GM12865 (cell line): ENCODE data around the gene ARF3.

Experiments
- DNase-seq: peaks from one replicate; pipeline ENCODE4 v3.0.0; 2010; ENCODE audit warnings: low read depth
- H3K4me3 ChIP-seq: 2 replicates; pipeline ENCODE4 v1.5.1; 2011; ENCODE audit warnings: mild to moderate bottlenecking, low read depth, low read length, control low read depth
- TF ChIP-seq, protein P1 (sequence below): IDR thresholded peaks from 2 replicates; pipeline ENCODE4 v1.5.1; 2011; ENCODE audit warnings: low read length, control low read depth, low read depth, inconsistent platforms; ENCODE audit not compliant: insufficient read depth; ENCODE audit errors: missing control alignments

The ARF3 gene

DNA sequence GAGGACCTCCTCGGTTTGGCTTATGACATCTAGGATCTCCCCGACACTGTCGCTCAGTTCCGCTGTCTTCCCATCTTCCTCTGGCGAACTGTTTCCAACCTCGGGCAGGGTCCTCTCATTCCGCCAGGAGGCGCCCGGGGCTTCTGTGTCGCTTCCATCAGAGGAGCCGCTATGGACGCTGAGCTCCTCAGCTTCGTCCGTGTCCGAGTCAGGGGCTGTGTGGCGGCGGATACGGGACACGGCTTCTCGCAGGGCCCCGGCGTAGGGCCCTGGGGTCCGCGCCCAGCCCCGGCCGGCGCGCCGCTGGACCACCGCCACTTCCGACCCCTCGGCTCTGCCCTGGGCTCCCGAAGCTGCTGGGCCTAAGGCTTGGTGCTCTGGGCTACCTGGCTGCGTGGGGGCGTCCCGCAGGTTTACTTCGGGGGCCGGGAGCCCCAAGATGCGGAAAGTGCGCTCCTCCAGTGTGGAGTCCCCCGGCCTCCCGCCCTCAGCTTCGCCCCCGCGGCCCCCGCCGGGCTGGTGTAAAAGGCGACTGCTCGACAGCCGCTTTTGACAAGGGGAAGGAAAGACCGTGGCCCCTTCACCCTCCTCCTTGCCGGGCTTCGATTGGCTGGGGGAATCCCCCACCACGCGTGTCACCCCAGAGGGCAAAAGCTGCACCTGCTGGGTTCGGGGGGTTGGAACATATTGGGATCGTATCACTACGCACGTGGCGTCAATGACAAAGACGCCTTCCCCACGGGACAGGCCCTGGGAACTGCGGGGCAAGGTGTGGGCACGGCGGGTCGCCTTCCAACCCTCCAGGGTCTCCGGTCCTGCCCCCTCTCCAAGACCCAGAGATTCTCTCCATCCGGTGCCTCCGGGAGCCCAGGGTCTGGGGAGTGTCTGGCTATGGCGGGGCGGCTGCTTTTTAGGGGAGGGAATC, 39.8 kb upstream of the ARF3 start:
- peak overlapping the region; percentile 71 for H3K4me3 ChIP-seq
- TF ChIP-seq, protein P1, sequence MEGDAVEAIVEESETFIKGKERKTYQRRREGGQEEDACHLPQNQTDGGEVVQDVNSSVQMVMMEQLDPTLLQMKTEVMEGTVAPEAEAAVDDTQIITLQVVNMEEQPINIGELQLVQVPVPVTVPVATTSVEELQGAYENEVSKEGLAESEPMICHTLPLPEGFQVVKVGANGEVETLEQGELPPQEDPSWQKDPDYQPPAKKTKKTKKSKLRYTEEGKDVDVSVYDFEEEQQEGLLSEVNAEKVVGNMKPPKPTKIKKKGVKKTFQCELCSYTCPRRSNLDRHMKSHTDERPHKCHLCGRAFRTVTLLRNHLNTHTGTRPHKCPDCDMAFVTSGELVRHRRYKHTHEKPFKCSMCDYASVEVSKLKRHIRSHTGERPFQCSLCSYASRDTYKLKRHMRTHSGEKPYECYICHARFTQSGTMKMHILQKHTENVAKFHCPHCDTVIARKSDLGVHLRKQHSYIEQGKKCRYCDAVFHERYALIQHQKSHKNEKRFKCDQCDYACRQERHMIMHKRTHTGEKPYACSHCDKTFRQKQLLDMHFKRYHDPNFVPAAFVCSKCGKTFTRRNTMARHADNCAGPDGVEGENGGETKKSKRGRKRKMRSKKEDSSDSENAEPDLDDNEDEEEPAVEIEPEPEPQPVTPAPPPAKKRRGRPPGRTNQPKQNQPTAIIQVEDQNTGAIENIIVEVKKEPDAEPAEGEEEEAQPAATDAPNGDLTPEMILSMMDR = peak; percentile 81
- DNase-seq = peak; percentile 77

GRCh38 chr12:48995086-48995879, 38.0 kb upstream of the ARF3 start:
- peak; percentile 59 for DNase-seq
- no peak overlapping the region for H3K4me3 ChIP-seq
- TF ChIP-seq, protein P1 = peak; percentile 82

DNA sequence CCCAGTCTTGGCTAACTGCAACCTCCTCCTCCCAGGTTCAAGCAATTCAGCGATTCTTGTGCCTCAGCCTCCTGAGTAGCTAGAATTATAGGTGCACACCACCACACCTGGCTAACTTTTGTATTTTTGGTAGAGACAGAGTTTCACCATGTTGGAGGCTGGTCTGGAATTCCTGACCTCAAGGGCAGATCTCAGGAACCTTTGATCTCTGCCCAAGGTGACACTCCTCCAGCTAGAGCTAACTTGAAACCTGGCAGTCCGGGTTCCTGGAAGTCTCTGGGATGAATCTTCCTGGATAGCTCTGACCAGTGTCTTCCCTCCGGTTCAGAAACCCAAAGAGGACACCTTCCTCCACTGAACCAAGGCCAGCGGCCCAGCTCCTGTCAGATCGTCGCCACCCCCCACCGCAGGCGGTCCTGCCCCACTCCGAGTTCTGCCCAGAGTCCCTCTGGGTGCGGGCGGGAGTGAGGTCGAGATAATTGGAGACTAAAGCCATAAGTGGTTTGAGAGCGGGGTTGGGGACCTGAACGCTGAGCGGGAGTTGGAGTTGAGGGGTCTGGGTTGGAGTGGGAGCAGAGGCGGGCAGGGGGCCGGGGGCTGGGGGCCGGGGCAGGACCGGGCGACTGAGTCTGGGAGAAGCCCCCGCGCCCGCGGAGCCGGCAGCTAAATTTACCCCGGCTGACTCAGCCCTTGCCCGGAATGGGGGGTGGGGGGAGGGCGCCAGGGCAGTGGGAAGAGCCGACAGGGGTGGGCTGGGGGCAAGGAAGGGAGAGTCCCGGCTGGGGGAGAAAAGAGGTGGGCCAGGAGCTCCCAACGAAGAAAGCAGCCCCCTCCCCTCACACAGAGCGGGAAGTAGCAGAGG, 37.2 kb upstream of the ARF3 start:
- no peak overlapping the region for H3K4me3 ChIP-seq
- no peak for DNase-seq
- TF ChIP-seq, protein P1 = no peak

DNA sequence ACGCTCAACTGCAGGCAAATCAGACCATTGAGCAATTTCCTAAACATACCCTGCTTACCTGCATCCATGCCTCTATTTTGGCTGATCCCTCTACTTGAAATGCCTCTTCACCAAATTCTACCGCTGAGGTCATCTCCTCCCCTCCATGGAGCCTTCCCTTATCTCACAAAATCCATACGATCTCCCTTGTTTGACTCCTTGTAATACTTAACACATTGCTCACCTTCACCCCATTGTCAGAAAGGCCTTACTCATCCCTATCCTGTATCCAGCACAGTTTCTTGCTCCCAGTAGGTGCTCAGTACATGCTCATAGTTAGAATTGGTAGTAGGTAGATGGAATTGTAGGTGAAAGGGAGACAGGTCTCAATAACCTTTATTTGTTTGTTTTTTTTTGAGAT, 36.5 kb upstream of the ARF3 start:
- no peak overlapping the region for H3K4me3 ChIP-seq
- TF ChIP-seq, protein P1 = no peak
- no peak for DNase-seq

DNA sequence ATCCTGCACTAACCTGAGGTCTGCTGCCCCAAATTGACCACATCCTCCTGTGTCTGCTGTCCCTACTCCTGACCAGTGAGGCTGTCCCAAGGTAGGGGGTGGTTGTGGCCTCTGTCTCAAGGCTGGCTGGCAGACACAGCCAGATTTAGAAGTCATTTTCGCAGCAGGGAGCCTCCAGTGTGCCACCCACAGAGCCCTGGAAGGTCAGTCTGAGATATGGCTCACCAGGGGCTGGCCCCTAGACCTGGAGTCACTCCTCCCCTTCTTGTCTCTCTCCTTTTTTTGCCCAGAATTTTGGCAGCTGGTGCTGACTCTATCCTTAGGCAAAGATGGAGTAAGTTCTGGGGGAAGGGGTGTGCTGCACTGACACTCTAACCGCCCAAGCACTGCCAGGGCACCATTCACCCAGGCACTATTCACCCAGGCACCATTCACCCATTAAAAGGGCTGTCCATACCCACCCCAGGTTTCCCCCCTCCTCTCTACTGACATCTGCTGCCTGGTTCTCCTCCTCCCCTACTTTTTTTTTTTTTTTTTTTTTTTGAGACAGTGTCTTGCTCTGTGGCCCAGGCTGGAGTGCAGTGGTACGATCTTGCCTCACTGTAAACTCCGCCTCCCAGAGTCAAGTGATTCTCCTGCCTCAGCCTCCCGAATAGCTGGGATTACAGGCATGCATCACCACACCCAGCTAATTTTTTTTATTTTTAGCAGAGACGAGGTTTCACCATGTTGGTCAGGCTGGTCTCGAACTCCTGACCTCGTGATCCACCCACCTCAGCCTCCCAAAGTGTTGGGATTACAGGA, 34.2 kb upstream of the ARF3 start:
- H3K4me3 ChIP-seq = no peak overlapping the region
- DNase-seq = no peak
- TF ChIP-seq, protein P1 = no peak

- H3K4me3 ChIP-seq = no peak overlapping the region
- TF ChIP-seq, protein P1 = no peak
- DNase-seq = no peak
These were observed 33.3 kb upstream of the ARF3 start for GRCh38 chr12:48990552-48990951.
